Endothelial cell of umbilical vein (primary cell): ENCODE results near the gene FCRL3. TPM values are rescaled to one million over a fixed set of nuclear protein-coding genes. Genes with fewer than 3 reads are reported as not detected.

Experiments used
- BruUV-seq: library from RNA; stranded (reverse); fragments of 400-500 nt; replicated peaks from 2 replicates; lab custom pipeline; 2021; lab: Mats Ljungman, UMichigan
- CTCF ChIA-PET: fragments of 300-600, 350-600 bp; sonication (Branson Sonifier 250); formaldehyde crosslinking; loops from one replicate; lab custom pipeline; 2021; ENCODE audit warnings: antibody characterized with exemption, inconsistent platforms; lab: Charles Lee
- POLR2A ChIA-PET: fragments of 300-600, 350-600 bp; sonication (Branson Sonifier 250); formaldehyde crosslinking; loops from one replicate; lab custom pipeline; 2021; ENCODE audit warnings: antibody characterized with exemption, inconsistent platforms; lab: Charles Lee
- DNase-seq: peaks from one replicate; pipeline ENCODE4 v3.0.0-alpha.2; 2011; ENCODE audit warnings: low read depth, low spot score
- FAIRE-seq: peaks from 2 replicates; lab custom pipeline; 2011; peaks lifted over from hg19 to GRCh38; lab: Jason Lieb, UNC
- H2AFZ ChIP-seq: 2 replicates; pipeline ENCODE4 v1.6.0; 2012; ENCODE audit warnings: low read depth, low read length, control low read depth, inconsistent platforms
- H3K27ac ChIP-seq: 2 replicates; pipeline ENCODE4 v1.5.1; 2011; ENCODE audit warnings: low read depth, mild to moderate bottlenecking, control low read depth, low read length, moderate library complexity; ENCODE audit not compliant: insufficient read depth
- H3K27me3 ChIP-seq, 2 experiments: 2 replicates each; pipeline versions ENCODE4 v1.6.0 to v1.6.1; 2011; ENCODE audit warnings: low read length in 2 of 2, mixed read lengths in 1 of 2; ENCODE audit not compliant: control insufficient read depth in 2 of 2, insufficient read depth in 2 of 2
- H3K36me3 ChIP-seq, 2 experiments: 2 replicates in 1 of 2; 3 replicates in 1 of 2; pipeline ENCODE4 v1.5.1; 2011; ENCODE audit warnings: low read length in 2 of 2, mild to moderate bottlenecking in 1 of 2, moderate library complexity in 1 of 2; ENCODE audit not compliant: control insufficient read depth in 2 of 2, insufficient read depth in 2 of 2; ENCODE audit errors: extremely low read depth in 1 of 2
- H3K4me1 ChIP-seq: 3 replicates; pipeline ENCODE4 v1.5.1; 2011; ENCODE audit warnings: mild to moderate bottlenecking, low read length; ENCODE audit not compliant: control insufficient read depth, insufficient read depth; ENCODE audit errors: extremely low read depth
- H3K4me2 ChIP-seq: 2 replicates; pipeline ENCODE4 v1.6.1; 2011; ENCODE audit warnings: low read length, control low read depth, mixed read lengths; ENCODE audit not compliant: insufficient read depth
- H3K4me3 ChIP-seq, 3 experiments: fragments of 200-600 bp in 1 of 3; sonication (generic), shearing (Covaris generic) in 1 of 3; replicated peaks in 1 of 3; 2 replicates each; pipeline ENCODE4 v1.5.1; 2011 to 2016; ENCODE audit warnings: control low read depth in 3 of 3, low read length in 3 of 3, mild to moderate bottlenecking in 2 of 3, inconsistent platforms in 1 of 3, low read depth in 1 of 3, moderate library complexity in 1 of 3; ENCODE audit not compliant: insufficient read depth in 1 of 3
- H3K79me2 ChIP-seq: 2 replicates; pipeline ENCODE4 v1.6.0; 2012; ENCODE audit warnings: low read length, inconsistent platforms; ENCODE audit not compliant: control insufficient read depth, insufficient read depth
- H3K9ac ChIP-seq: replicated peaks from 2 replicates; pipeline ENCODE3; 2011; ENCODE audit warnings: low read length, control low read depth; ENCODE audit not compliant: insufficient read depth; ENCODE audit errors: extremely low read depth
- H3K9me1 ChIP-seq: replicated peaks from 3 replicates; pipeline ENCODE4 v1.6.0; 2011; ENCODE audit warnings: mild to moderate bottlenecking, low read length; ENCODE audit not compliant: control insufficient read depth, insufficient read depth; ENCODE audit errors: extremely low read depth
- H3K9me3 ChIP-seq: replicated peaks from 2 replicates; pipeline ENCODE4 v1.5.1; 2012; ENCODE audit warnings: low read length, inconsistent platforms; ENCODE audit not compliant: control insufficient read depth, insufficient read depth
- H4K20me1 ChIP-seq: replicated peaks from 2 replicates; pipeline ENCODE3; 2011; ENCODE audit warnings: mild to moderate bottlenecking, low read length; ENCODE audit not compliant: control insufficient read depth, insufficient read depth; ENCODE audit errors: extremely low read depth
- GATA2 ChIP-seq: IDR thresholded peaks from 2 replicates; pipeline ENCODE4 v1.7.0; 2011; ENCODE audit warnings: low read depth, mild to moderate bottlenecking, moderate library complexity, mixed read lengths, low read length; ENCODE audit not compliant: insufficient read length, insufficient read depth
- JUN ChIP-seq: IDR thresholded peaks from 2 replicates; pipeline ENCODE4 v1.6.1; 2011; ENCODE audit warnings: borderline replicate concordance, low read depth; ENCODE audit not compliant: insufficient read length, insufficient read depth
- MYC ChIP-seq: IDR thresholded peaks from one replicate; pipeline ENCODE4 v1.6.1; 2011; ENCODE audit warnings: mild to moderate bottlenecking, low read depth, low read length
- POLR2A ChIP-seq: IDR thresholded peaks from 2 replicates; pipeline ENCODE4 v1.6.1; 2012; ENCODE audit warnings: low read depth, mild to moderate bottlenecking, control low read depth, low read length
- POLR2AphosphoS5 ChIP-seq: IDR thresholded peaks from 2 replicates; pipeline ENCODE4 v1.6.1; 2012; ENCODE audit warnings: low read depth, mild to moderate bottlenecking, control low read depth, low read length, moderate library complexity; ENCODE audit not compliant: insufficient read depth
- dilution Hi-C: fragments of 300-500 bp; cut with MboI; formaldehyde crosslinking; loops from one replicate; pipeline ENCODE4 v1.15.0; 2019; ENCODE audit warnings: low sequenced_read_pairs; ENCODE audit not compliant: extremely low pct_ligation_motif_present
- intact Hi-C: fragments of 100-400 bp; cut with micrococcal nuclease; formaldehyde crosslinking; loops from one replicate; pipeline ENCODE4 v1.10.0; 2022
- polyA plus RNA-seq, 4 experiments: library from polyadenylated mRNA; depleted of rRNA in 3 of 4; stranded (reverse) in 3 of 4; unstranded in 1 of 4; fragments of >200 nt; gene quantifications; 2 replicates each; pipeline versions ENCODE4 v1.2.1 to v1.2.3, GENCODE V29; 2011 to 2012; ENCODE audit warnings: missing spikeins in 1 of 4
- total RNA-seq: library from RNA; stranded (reverse); gene quantifications from 2 replicates; pipeline ENCODE4 v1.2.3, GENCODE V29; 2021
- TF ChIP-seq, protein P1 (sequence below): IDR thresholded peaks from 2 replicates; pipeline ENCODE4 v1.6.1; 2011; ENCODE audit not compliant: insufficient read depth, insufficient read length
- TF ChIP-seq, protein P2 (sequence below), 2 donors: IDR thresholded peaks; 1 replicate in 1 of 2; 2 replicates in 1 of 2; pipeline ENCODE4 v1.5.1; 2011; ENCODE audit warnings: low read length in 2 of 2, mild to moderate bottlenecking in 2 of 2, moderate library complexity in 2 of 2, control low read depth in 1 of 2, inconsistent platforms in 1 of 2, low read depth in 1 of 2; ENCODE audit not compliant: insufficient read depth in 1 of 2; ENCODE audit errors: extremely low read depth in 1 of 2

FCRL3 gene
- total and polyA plus RNA-seq, 2 donors (not counting 3 experiments of a cell fraction or from before 2014, with no cell fraction given) = not detected

- Histone ChIP-seq H3K4me2 (no peak overlapping the region), H3K9me1 (no peaks in the 10 kb centered on the region), H4K20me1 (no peaks in the 10 kb centered on the region), H3K4me3 (no peak overlapping the region), H3K27ac (no peak overlapping the region), H3K9me3 (no peaks in the 10 kb centered on the region), H3K79me2 (no peaks in the 10 kb centered on the region), H3K36me3 (no peaks in the 10 kb centered on the region), H3K9ac (no peak overlapping the region), H2AFZ (no peak overlapping the region), H3K27me3 (no peaks in the 10 kb centered on the region), H3K4me1 (no peaks in the 10 kb centered on the region)
- dilution Hi-C loops = no loop called here
- ChIA-PET POLR2A (no interaction called here), CTCF (no interaction called here)
- intact Hi-C loops = no loop called here
- no peak for FAIRE-seq
- BruUV-seq = no TSS peak
- TF ChIP-seq POLR2A = no peak
- DNase-seq = no peak
Measured at GRCh38 chr1:157732755-157733154, 32.2 kb upstream of the FCRL3 start.

DNA sequence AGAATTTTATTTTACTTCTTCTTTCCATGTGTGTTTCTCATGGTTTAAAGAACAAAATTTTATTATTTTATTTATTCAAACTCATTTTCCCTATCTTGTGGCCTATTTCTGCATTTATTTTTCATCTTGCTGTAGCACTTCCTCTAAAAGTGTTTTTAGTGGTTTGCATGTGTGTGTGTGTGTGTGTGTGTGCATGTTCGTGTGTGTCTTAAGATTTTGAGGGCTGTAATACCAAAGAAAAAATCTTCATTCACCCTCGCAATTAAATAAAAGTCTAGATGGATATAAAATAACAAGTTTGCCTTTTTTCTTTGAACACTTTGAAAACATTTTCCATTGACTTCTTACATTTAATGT is 24.6 kb upstream of the FCRL3 start:
- ChIA-PET POLR2A (no interaction called here), CTCF (interaction anchor here (1.2 kb wide), 1 partner anchor 34 kb away, joined by 6 read pairs; no protein-coding TSS in a partner anchor)
- DNase-seq (no peak), FAIRE-seq (peak; percentile 26)
- dilution Hi-C loops = no loop called here
- Histone ChIP-seq H3K27me3 (no peaks in the 10 kb centered on the region), H3K4me2 (no peak overlapping the region), H2AFZ (no peak overlapping the region), H3K9ac (no peak overlapping the region), H3K4me3 (no peak overlapping the region), H3K27ac (no peak overlapping the region), H3K4me1 (no peaks in the 10 kb centered on the region), H3K79me2 (no peaks in the 10 kb centered on the region), H3K36me3 (no peaks in the 10 kb centered on the region), H3K9me3 (no peaks in the 10 kb centered on the region), H3K9me1 (no peaks in the 10 kb centered on the region), H4K20me1 (no peaks in the 10 kb centered on the region)
- intact Hi-C loops = no loop called here
- BruUV-seq = no TSS peak
- TF ChIP-seq POLR2A (no peak), MYC (no peak), POLR2AphosphoS5 (no peak), JUN (no peak), GATA2 (no peak)
- TF ChIP-seq, protein P1, sequence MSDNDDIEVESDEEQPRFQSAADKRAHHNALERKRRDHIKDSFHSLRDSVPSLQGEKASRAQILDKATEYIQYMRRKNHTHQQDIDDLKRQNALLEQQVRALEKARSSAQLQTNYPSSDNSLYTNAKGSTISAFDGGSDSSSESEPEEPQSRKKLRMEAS = no peak
- TF ChIP-seq, protein P2, sequence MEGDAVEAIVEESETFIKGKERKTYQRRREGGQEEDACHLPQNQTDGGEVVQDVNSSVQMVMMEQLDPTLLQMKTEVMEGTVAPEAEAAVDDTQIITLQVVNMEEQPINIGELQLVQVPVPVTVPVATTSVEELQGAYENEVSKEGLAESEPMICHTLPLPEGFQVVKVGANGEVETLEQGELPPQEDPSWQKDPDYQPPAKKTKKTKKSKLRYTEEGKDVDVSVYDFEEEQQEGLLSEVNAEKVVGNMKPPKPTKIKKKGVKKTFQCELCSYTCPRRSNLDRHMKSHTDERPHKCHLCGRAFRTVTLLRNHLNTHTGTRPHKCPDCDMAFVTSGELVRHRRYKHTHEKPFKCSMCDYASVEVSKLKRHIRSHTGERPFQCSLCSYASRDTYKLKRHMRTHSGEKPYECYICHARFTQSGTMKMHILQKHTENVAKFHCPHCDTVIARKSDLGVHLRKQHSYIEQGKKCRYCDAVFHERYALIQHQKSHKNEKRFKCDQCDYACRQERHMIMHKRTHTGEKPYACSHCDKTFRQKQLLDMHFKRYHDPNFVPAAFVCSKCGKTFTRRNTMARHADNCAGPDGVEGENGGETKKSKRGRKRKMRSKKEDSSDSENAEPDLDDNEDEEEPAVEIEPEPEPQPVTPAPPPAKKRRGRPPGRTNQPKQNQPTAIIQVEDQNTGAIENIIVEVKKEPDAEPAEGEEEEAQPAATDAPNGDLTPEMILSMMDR (IDR thresholded peaks at IDR 0.05; ENCODE audit: extremely low read depth in 1 of 2, insufficient read depth in 1 of 2, low read depth in 1 of 2, low read length in 2 of 2) = no peak
